K562 (cell line): Measurements from ENCODE around the gene ANXA3. TPM values are rescaled to one million over a fixed set of nuclear protein-coding genes. Genes with fewer than 3 reads are reported as not detected.
A peak's percentile ranks its signal among the peaks of the same experiment; 100 is the strongest.

ENCODE experiments used
- C11orf30 ChIP-seq: fragments of 450-650 bp; IDR thresholded peaks from 2 replicates; pipeline ENCODE4 v1.6.1; 2016; ENCODE audit warnings: low read depth, mild to moderate bottlenecking
- FOS ChIP-seq: IDR thresholded peaks from 3 replicates; pipeline ENCODE4 v1.6.1; 2011; ENCODE audit not compliant: insufficient read length; ENCODE audit errors: extremely low read depth
- ILF3 ChIP-seq: fragments of 450-650 bp; IDR thresholded peaks from 2 replicates; pipeline ENCODE4 v1.6.1; 2018; ENCODE audit warnings: antibody characterized with exemption, mild to moderate bottlenecking, moderate library complexity, borderline replicate concordance
- LEF1 ChIP-seq: fragments of 450-650 bp; IDR thresholded peaks from 2 replicates; pipeline ENCODE4 v1.6.1; 2016; ENCODE audit warnings: mild to moderate bottlenecking
- MECOM ChIP-seq: fragments of 250-450 bp; sonication (Bioruptor Pico); IDR thresholded peaks from 2 replicates; pipeline ENCODE4 v1.8.0; 2022; ENCODE audit warnings: inconsistent platforms
- MTA1 ChIP-seq: fragments of 450-650 bp; IDR thresholded peaks from 2 replicates; pipeline ENCODE4 v1.6.1; 2017; ENCODE audit warnings: borderline replicate concordance
- SAFB ChIP-seq: fragments of 200-400 bp; formaldehyde crosslinking; IDR thresholded peaks from 2 replicates; pipeline ENCODE4 v1.6.1; 2017; ENCODE audit warnings: low read depth, low read length, borderline replicate concordance
- SMARCA5 ChIP-seq: fragments of 450-650 bp; IDR thresholded peaks from 2 replicates; pipeline ENCODE4 v1.6.1; 2016
- SUPT5H ChIP-seq: fragments of 450-650 bp; IDR thresholded peaks from 2 replicates; pipeline ENCODE4 v1.6.1; 2016
- TEAD2 ChIP-seq: fragments of 450-650 bp; IDR thresholded peaks from 2 replicates; pipeline ENCODE4 v1.6.1; 2016; ENCODE audit warnings: missing genetic modification characterization, control low read depth, missing compliant biosample characterization
- ZNF12 ChIP-seq: sonication (generic); formaldehyde crosslinking; IDR thresholded peaks from 2 replicates; pipeline ENCODE4 v1.4.0; 2020; ENCODE audit warnings: mild to moderate bottlenecking, missing genetic modification reagents
- ZNF253 ChIP-seq: fragments of 250-450 bp; sonication (Bioruptor Pico); conservative IDR thresholded peaks from 2 replicates; pipeline ENCODE4 v1.6.1; 2021; ENCODE audit warnings: mild to moderate bottlenecking
- ZNF431 ChIP-seq: sonication (generic); formaldehyde crosslinking; IDR thresholded peaks from 2 replicates; pipeline ENCODE4 v1.8.0; 2022; ENCODE audit warnings: mild to moderate bottlenecking, missing genetic modification reagents
- ZNF444 ChIP-seq: fragments of 250-450 bp; sonication (Bioruptor Pico); IDR thresholded peaks from 2 replicates; pipeline ENCODE4 v1.4.0; 2020; ENCODE audit warnings: mild to moderate bottlenecking, moderate library complexity
- ZNF695 ChIP-seq: fragments of 450-650 bp; formaldehyde crosslinking; IDR thresholded peaks from 2 replicates; pipeline ENCODE4 v1.4.0; 2020; ENCODE audit warnings: mild to moderate bottlenecking, moderate library complexity
- polyA plus RNA-seq, 8 experiments: library from polyadenylated mRNA; depleted of rRNA in 4 of 8; stranded (reverse) in 5 of 8; unstranded in 3 of 8; fragments of >200 nt; fragmentation: Nextera tagmentation in 2 of 8; fragmentation: Illumina TruSeq in 1 of 8; extraction: Ambion mirVana in 2 of 8; extraction: Trizol in 1 of 8; gene quantifications; 2 replicates each; pipeline versions ENCODE4 v1.2.1 to v1.2.3, GENCODE V29; 2011 to 2014; ENCODE audit warnings: inconsistent platforms in 1 of 8, missing spikeins in 1 of 8
- total RNA-seq, 7 experiments: library from RNA; depleted of rRNA in 6 of 7; stranded (reverse); fragments of >200 nt in 6 of 7; fragmentation: Illumina TruSeq in 2 of 7; extraction: Trizol in 2 of 7; gene quantifications; 2 replicates each; pipeline versions ENCODE4 v1.2.1 to v1.2.3, GENCODE V29; 2011 to 2021; ENCODE audit warnings: low replicate concordance in 1 of 7
- TF ChIP-seq, protein P1 (sequence below): sonication (generic); formaldehyde crosslinking; IDR thresholded peaks from 2 replicates; pipeline ENCODE4 v1.8.0; 2022; ENCODE audit warnings: missing genetic modification reagents, mild to moderate bottlenecking, borderline replicate concordance
- TF ChIP-seq, protein P2 (sequence below): IDR thresholded peaks from 3 replicates; pipeline ENCODE4 v1.6.1; 2011; ENCODE audit warnings: borderline replicate concordance, mild to moderate bottlenecking; ENCODE audit not compliant: insufficient read length, insufficient read depth
- TF ChIP-seq, protein P3 (sequence below): fragments of 450-650 bp; formaldehyde crosslinking; IDR thresholded peaks from 2 replicates; pipeline ENCODE4 v1.4.0; 2020; ENCODE audit warnings: mild to moderate bottlenecking, mixed read lengths
- TF ChIP-seq, protein P4 (sequence below): fragments of 250-450 bp; sonication (Bioruptor Pico); IDR thresholded peaks from 2 replicates; pipeline ENCODE4 v1.5.0; 2021; ENCODE audit warnings: mild to moderate bottlenecking, borderline replicate concordance
- TF ChIP-seq, protein P5 (sequence below): fragments of 250-450 bp; sonication (Bioruptor Pico); IDR thresholded peaks from 2 replicates; pipeline ENCODE4 v1.4.0; 2020; ENCODE audit warnings: mild to moderate bottlenecking, moderate library complexity, borderline replicate concordance

ANXA3 gene
- total and polyA plus RNA-seq, 9 of the 15 experiments (the other 6 are each of a cell fraction or from before 2014, with no cell fraction given): 6.3 to 15.5 (median 9.8) TPM

DNA sequence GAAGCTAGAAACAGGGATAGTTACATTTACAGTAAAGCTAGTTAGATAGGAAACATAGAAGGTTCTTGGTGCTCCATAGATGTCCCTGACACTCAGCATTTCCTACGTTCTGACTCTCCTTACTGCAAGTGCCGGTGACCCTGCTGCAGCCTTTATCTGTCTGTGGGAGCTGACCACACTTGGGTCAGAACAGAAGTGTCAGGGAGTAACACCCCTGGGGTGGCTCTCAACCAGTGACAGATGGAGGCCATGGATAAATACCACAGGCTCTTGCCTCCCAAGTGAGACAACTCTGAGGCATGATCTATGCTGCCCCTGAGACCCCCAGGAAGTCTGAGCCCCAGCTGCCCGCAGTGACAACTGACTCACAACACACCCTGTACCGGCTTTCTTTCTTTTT is 69.8 kb downstream of the ANXA3 start (continued):
- TF ChIP-seq, protein P1, sequence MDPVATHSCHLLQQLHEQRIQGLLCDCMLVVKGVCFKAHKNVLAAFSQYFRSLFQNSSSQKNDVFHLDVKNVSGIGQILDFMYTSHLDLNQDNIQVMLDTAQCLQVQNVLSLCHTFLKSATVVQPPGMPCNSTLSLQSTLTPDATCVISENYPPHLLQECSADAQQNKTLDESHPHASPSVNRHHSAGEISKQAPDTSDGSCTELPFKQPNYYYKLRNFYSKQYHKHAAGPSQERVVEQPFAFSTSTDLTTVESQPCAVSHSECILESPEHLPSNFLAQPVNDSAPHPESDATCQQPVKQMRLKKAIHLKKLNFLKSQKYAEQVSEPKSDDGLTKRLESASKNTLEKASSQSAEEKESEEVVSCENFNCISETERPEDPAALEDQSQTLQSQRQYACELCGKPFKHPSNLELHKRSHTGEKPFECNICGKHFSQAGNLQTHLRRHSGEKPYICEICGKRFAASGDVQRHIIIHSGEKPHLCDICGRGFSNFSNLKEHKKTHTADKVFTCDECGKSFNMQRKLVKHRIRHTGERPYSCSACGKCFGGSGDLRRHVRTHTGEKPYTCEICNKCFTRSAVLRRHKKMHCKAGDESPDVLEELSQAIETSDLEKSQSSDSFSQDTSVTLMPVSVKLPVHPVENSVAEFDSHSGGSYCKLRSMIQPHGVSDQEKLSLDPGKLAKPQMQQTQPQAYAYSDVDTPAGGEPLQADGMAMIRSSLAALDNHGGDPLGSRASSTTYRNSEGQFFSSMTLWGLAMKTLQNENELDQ: no peak
- TF ChIP-seq FOS: no peak
- no peak for TF ChIP-seq SUPT5H
- TF ChIP-seq ZNF253 (CRISPR knock-in tag): no peak
- no peak for TF ChIP-seq SMARCA5
- TF ChIP-seq ZNF431 (CRISPR knock-in tag): no peak
- TF ChIP-seq ZNF12 (CRISPR knock-in tag): no peak
- TF ChIP-seq, protein P2, sequence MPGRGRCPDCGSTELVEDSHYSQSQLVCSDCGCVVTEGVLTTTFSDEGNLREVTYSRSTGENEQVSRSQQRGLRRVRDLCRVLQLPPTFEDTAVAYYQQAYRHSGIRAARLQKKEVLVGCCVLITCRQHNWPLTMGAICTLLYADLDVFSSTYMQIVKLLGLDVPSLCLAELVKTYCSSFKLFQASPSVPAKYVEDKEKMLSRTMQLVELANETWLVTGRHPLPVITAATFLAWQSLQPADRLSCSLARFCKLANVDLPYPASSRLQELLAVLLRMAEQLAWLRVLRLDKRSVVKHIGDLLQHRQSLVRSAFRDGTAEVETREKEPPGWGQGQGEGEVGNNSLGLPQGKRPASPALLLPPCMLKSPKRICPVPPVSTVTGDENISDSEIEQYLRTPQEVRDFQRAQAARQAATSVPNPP: no peak
- TF ChIP-seq, protein P3, sequence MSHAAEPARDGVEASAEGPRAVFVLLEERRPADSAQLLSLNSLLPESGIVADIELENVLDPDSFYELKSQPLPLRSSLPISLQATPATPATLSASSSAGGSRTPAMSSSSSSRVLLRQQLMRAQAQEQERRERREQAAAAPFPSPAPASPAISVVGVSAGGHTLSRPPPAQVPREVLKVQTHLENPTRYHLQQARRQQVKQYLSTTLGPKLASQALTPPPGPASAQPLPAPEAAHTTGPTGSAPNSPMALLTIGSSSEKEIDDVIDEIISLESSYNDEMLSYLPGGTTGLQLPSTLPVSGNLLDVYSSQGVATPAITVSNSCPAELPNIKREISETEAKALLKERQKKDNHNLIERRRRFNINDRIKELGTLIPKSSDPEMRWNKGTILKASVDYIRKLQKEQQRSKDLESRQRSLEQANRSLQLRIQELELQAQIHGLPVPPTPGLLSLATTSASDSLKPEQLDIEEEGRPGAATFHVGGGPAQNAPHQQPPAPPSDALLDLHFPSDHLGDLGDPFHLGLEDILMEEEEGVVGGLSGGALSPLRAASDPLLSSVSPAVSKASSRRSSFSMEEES (CRISPR knock-in tag): no peak
- TF ChIP-seq MECOM (CRISPR knock-in tag): no peak
- TF ChIP-seq SAFB: no peak
- TF ChIP-seq ILF3: no peak
- no peak for TF ChIP-seq TEAD2 (tag)
- peak; percentile 66; the same call in 1 of the 2 replicates for TF ChIP-seq C11orf30
- TF ChIP-seq LEF1: no peak
- TF ChIP-seq, protein P4, sequence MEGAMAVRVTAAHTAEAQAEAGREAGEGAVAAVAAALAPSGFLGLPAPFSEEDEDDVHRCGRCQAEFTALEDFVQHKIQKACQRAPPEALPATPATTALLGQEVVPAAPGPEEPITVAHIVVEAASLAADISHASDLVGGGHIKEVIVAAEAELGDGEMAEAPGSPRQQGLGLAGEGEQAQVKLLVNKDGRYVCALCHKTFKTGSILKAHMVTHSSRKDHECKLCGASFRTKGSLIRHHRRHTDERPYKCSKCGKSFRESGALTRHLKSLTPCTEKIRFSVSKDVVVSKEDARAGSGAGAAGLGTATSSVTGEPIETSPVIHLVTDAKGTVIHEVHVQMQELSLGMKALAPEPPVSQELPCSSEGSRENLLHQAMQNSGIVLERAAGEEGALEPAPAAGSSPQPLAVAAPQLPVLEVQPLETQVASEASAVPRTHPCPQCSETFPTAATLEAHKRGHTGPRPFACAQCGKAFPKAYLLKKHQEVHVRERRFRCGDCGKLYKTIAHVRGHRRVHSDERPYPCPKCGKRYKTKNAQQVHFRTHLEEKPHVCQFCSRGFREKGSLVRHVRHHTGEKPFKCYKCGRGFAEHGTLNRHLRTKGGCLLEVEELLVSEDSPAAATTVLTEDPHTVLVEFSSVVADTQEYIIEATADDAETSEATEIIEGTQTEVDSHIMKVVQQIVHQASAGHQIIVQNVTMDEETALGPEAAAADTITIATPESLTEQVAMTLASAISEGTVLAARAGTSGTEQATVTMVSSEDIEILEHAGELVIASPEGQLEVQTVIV (CRISPR knock-in tag): no peak
- TF ChIP-seq ZNF695: no peak
- no peak for TF ChIP-seq ZNF444
- TF ChIP-seq, protein P5, sequence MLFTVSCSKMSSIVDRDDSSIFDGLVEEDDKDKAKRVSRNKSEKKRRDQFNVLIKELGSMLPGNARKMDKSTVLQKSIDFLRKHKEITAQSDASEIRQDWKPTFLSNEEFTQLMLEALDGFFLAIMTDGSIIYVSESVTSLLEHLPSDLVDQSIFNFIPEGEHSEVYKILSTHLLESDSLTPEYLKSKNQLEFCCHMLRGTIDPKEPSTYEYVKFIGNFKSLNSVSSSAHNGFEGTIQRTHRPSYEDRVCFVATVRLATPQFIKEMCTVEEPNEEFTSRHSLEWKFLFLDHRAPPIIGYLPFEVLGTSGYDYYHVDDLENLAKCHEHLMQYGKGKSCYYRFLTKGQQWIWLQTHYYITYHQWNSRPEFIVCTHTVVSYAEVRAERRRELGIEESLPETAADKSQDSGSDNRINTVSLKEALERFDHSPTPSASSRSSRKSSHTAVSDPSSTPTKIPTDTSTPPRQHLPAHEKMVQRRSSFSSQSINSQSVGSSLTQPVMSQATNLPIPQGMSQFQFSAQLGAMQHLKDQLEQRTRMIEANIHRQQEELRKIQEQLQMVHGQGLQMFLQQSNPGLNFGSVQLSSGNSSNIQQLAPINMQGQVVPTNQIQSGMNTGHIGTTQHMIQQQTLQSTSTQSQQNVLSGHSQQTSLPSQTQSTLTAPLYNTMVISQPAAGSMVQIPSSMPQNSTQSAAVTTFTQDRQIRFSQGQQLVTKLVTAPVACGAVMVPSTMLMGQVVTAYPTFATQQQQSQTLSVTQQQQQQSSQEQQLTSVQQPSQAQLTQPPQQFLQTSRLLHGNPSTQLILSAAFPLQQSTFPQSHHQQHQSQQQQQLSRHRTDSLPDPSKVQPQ (CRISPR knock-in tag): no peak
- TF ChIP-seq MTA1: no peak
